Right lobe of liver (tissue), 4 donors: Measurements from ENCODE around the gene NCS1.

ENCODE experiments used
- CTCF ChIP-seq, 4 donors: fragments of 200-600 bp in 3 of 4; fragments of 450-650 bp in 1 of 4; IDR thresholded peaks; one replicate each; pipeline versions ENCODE4 v1.5.1 to v1.8.0; 2016 to 2022; ENCODE audit warnings: antibody characterized with exemption in 4 of 4, mild to moderate bottlenecking in 2 of 4
- POLR2A ChIP-seq: fragments of 450-650 bp; IDR thresholded peaks from one replicate; pipeline ENCODE4 v1.6.1; 2017; ENCODE audit warnings: antibody characterized with exemption, mild to moderate bottlenecking
- donor health status: DM: no; HTN: no; CAD: no.
- donor health status: DM: no; HTN: no; CAD: no.
- donor health status: DM: no; HTN: yes; CAD: no.

DNA sequence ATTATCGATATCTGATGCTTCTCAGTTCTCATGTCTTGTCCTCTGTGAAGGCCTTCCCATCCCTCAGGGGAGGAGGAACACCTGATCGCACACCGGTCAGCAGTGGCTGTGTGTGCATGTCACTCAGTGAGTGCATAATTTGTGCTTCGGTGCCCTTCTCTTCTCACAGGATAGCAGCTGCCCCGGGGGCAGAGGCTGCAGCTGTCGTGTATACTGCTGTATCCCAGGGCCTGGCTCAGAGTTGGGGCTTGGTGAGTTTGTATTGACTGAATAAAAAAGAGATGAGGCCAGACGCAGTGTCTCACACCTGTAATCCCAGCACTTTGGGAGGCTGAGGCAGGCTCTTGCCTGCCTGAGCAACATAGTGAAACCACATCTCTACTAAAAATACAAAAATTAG is 49.7 kb upstream of the NCS1 start:
- TF ChIP-seq POLR2A = no peak
- TF ChIP-seq CTCF (IDR thresholded peaks at IDR 0.05) = no peak
